ENCODE results near the gene SLC23A3.

SLC23A3 gene, protein sequence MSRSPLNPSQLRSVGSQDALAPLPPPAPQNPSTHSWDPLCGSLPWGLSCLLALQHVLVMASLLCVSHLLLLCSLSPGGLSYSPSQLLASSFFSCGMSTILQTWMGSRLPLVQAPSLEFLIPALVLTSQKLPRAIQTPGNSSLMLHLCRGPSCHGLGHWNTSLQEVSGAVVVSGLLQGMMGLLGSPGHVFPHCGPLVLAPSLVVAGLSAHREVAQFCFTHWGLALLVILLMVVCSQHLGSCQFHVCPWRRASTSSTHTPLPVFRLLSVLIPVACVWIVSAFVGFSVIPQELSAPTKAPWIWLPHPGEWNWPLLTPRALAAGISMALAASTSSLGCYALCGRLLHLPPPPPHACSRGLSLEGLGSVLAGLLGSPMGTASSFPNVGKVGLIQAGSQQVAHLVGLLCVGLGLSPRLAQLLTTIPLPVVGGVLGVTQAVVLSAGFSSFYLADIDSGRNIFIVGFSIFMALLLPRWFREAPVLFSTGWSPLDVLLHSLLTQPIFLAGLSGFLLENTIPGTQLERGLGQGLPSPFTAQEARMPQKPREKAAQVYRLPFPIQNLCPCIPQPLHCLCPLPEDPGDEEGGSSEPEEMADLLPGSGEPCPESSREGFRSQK

DNA sequence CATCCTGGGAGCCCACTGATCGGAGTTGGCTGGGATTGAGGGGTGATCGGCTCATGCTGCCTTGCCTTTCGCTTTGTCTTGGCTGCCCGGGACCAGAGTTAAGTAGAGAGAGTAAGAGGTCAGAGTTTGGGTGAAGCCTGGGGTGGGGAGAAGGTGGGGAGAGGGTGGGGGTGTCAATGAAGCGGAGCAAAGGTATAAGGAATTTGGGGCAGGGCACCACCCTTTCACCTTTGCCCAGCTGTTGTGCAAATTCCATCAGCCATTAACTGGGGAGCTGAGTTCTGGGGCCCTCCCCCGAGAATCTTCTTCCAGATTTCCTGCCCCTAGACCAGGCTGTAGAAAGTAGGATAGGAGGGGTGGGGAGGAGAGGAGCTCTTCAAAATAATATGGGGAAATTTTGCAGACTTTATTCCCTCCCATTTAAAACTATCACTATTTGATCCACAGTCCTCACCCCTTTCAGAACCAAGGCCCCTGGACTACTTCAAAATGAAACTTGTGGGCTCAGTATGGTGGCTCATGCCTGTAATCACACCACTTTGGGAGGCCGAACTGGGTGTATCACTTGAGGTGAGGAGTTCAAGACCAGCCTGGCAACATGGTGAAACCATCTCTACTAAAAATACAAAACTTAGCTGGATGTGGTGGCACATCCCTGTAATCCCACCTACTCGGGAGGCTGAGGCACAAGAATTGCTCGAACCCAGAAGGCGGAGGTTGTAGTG lies at the start of gene SLC23A3:
Gene SLC23A3, minus strand, starts transcription at position 100 of the 725 bp plus-strand sequence. Its CDS starts 45 bp downstream, at position 55.
- DNase-seq, result no peak

DNA sequence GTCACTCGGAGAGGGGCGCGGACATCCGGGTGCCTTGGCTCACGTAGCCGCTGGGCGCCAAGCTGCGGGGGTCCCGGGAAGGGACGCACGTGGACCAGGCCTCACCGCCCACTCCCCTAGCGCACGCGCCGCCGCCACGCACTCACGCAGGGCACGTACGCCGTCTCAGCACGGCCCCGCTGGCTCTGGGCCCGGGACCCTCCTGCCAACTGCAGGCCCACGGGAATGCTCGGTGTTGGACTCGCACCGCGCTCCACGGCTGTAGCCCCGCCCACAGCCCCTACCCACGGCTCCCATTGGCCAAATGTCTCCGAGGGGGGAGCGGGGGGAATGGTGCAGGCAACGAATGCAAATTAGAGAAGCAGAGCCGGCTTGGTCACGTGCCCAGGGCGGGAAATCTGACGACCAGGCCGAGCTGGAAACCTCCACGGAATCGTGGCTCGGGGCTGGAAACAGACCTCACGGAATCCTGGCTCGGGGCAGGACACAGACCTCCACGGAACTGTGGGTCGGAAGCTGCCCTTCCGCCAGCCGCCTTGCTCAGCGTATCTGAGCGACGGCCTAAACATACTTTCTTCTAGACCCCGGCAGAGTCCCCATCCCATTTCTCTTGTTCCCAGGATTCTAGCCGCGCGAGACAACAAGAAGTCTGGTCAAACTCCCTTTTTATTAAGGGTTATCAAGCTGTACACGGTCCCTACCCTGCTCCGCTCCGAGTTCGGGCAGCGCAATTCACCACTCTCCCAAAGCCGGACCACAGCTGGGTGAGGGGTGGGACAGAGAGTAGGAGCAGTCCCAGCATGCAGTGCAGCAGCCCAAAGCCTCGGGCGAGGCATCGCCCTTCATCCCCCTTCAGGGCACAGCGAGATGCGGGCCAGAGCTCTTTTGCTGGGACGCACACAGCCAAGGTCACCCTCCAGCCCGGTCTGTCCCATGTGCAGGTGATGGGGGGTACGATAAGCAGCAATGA lies 49.2 kb upstream of the SLC23A3 start, which contains the start of gene ABCB6:
Gene ABCB6, minus strand, starts transcription at position 227 of the 970 bp plus-strand sequence. CDS start 285 bp downstream, outside the sequence.
- DNase-seq, result peak; percentile 87

DNA sequence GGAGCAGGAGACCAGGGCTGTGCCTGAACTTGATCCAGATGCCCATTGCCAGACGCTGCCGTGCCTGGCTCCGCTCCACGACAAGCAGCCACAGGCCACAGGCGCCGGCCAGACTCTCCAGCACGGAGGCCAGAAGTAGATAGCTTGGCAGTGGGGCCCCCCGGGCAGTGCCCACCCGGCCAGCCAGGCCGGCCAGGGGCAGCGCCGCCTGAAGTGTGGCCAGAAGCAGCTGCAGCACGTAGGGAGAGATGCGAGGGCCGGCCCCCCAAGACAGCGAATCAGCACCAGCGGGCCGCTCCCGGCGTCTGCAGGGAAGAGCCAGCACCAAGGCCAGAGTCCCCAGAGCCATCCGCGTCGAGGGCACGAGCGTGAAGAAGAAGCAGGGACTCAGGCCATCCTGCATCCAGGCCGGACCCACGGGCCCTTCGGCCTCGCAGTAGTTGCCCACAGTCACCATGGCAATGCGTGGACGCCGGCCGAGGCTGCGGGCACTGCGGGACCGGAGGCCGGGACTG lies 48.4 kb upstream of the SLC23A3 start:
- DNase-seq, result peak; percentile 8

DNA sequence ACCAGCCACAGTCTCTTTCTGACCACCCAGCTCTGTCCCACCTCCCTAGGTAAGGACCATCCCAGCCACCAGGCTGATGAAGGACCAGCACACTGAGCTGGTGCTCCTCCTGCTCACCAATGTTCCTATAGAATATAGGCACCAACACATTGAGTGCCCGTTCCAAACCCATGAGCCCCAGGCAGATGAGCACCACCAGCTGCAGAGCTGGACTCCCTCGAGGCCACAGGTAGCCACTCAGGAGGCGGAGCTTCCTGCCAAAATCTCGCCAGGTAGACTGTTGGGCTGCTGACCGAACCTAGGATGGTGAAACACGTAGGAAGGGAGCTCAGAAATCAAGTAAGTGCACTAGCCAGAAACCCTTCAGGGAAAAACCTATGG lies 46.7 kb upstream of the SLC23A3 start:
- no peak for DNase-seq

DNA sequence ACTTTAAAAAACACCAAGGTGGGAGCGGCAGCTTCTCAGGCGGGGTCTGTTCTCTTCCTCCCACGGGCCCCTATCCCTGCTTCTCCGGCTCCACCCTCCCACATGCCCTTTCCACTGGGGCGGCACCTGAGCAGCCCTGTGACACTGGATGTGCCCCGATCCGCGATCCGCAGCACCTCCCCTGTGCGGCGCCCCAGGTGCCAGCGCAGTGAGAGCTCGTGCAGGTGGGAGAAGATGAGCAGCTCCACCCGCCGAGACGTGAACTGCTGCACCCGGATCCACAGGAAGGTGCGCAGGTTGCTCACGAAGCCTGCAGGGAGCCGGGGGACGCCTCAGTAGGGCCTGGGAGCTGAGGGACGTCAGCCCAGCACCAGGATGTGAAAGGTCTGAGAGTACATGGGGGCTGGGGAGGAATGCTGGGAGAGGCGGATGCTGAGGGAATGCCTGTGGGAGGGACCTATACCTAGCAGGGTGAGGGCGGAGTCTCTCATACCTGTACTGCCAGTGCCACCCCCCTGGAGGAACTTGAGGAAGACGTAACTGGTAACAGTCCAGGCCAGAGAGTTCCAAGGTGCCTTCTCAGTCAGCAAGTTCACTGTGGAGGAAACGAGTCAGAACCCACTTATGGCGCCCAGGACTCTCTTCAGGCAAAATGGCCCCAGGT lies 46.2 kb upstream of the SLC23A3 start:
- DNase-seq, result no peak

DNA sequence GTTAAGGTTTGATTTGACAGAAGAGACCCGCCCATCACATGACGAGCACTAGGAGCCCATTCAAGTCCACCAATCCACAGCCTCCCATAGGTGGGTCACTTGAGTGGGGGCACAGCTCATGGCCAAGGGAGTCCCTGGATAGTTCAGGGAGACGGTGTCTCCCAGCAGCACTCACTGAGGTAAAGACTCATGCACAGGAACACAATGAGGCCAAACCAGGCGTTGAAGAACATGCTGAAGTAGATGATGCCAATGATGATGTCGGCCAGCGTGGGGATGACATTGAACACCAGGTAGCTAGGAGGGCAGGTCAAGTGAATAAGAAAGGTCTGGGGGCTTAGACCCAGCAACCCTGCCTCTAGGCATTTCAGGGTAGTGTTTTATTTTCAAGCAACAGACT lies 45.0 kb upstream of the SLC23A3 start:
- DNase-seq, result no peak

DNA sequence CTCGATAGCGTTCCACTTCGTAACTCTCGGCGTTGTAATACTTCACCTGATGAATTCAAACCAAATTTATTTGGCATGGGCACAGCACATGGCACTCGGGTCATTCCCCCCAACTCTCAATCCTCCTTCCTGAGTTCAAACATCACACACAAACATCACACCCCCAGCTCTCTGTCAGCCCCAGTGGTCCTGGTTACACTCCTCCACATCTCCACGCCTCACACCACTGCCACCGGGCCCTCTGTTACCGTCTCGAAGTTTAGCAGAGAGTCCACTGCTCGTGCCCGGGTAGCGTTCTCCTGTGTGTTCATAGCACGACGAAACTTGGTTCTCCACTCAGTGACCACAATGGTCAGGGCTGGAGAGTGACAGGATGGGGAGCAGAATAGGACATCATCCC lies 44.3 kb upstream of the SLC23A3 start:
- no peak for DNase-seq

DNA sequence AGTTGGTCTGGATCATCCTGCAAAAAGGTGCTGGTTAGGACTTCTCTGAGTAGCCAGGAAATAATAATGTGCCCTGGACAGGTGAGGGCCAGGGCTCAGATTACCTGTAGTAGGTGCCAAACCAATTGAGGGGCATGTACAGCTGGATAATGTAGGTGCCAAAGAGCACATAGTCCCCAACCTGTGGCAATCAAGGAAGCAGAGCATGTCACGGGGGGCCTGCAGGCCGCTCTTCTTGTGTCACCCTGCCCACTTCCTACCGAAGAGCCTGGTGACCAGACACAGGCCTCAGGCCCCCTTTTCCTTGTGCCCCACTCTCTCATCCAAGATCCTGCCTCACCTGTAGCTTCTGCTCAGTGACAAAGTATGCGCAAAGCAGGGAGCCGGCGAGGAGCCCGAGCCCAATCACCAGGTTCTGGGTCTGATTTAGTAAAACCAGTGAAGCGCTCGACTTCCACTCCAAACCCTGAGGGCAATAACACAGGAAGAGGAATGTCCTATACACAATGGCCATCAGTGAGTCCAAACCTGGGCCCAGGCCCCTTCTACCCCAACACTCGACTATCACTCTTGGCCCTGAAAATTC lies 43.8 kb upstream of the SLC23A3 start:
- DNase-seq, result no peak

DNA sequence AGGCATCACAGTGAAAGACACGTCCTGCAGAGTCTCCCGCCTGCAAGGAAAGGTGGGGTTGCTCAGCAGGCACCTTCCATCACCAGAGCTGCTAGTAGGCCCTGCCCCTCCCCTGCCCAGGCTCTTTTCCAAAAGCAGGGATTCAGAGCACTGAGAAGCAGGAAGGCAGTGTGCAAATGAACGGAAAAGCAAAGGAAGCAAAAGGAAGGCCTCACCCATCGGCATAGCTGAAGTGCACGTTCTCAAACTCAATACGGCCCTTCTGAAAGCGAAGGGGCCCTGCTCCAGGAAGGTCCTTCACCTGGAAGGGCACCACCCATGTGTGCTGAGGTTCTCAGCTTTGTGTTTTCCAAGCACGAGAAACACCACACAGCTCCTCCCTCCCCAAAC lies 43.2 kb upstream of the SLC23A3 start:
- DNase-seq, result no peak

DNA sequence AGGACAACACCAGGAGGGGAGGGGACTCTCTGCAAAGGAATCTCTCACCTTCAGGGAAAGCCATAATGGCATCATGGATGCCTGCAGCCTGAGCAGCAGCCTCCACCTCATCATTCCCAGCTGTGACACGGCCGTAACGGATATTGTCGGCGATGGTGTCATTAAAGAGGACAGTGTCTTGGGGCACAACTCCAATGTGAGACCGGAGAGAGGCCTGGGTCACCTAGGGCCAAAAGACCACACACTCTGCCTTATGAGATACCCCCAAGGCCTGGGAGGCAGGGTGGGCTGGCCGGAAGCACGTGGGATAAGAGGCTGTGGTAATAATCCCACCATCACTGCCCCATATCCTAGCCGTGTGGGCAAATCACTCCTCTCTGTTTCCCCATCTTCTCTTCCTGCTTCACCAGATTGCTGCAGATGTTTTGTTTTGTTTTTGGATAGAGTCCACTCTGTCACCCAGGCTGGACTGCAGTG lies 41.1 kb upstream of the SLC23A3 start:
- DNase-seq, result no peak

DNA sequence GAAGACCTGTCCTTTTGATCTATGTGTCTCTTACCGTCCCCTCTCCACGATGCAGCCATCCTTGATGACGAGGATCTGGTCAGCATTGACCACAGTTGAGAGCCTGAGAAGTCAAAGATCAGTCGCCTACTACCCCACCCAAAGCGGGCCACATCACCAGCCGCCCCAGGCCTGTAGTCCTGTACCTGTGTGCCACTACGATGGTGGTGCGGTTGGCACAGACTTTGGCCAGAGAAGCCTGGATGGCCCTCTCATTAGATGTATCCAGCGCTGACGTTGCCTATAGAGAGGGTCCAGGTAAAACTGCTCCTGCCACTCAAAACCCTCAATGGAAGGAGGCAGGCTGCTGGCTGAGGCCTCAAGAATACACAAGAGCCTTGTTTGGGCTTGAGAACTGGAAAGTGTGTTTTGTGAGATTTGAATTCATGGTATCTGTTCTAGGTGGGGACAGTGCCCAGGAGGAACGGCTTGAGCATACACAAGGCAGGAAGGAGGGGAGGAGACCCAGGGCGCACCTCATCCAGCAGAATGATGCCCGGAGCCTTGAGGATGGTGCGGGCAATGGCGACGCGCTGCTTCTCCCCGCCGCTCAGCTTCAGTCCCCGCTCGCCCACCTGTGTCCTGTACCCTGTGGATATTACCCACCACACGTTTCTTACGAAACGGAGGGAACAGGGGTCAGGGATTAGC lies 40.5 kb upstream of the SLC23A3 start:
- DNase-seq, result no peak

DNA sequence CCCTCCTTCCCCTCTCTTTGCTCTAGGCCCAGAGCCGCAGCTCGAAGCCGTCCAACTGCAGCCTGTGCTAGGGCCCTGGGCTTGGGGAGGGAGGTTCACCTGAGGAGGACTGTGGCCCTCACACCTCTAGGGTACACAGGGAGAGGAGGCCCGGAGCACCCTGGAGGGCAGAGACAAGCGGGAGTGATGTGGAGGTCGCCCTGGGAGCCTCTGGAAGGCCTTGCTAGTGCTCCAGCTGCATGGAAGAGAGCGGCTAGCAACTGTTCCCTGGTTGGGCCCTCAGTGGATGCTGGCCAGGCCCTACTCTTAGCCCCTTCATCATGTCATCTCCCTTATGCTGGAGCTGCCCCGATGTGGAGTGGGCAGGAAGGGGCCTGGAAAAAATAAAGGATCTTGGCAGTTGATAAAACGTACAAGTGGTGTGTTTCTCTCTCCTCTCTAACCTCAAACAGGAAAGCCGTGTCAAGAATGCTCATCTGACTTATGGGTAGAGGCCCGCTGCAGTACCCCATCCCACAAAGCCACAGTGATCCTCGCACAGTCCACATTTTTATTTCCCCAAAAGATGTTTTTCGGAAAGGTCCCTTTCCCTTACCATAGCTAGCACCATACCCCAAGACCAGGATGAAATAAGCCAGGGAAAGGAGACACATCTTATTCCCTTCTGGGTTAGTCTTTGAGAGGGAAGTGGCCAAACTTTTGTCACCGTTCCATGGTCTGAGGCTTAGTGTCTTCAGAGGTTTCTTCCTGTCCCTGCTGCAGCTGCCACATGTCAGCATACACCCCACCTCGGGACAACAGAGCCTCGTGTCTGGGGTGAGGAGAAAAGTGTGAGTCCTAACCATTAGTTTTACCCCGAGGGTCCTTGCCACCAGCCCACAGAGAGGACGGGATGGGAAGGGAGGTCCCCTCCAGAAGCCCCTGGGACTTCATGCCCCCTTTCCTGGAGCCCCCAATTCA lies 39.7 kb upstream of the SLC23A3 start:
- DNase-seq, result no peak

DNA sequence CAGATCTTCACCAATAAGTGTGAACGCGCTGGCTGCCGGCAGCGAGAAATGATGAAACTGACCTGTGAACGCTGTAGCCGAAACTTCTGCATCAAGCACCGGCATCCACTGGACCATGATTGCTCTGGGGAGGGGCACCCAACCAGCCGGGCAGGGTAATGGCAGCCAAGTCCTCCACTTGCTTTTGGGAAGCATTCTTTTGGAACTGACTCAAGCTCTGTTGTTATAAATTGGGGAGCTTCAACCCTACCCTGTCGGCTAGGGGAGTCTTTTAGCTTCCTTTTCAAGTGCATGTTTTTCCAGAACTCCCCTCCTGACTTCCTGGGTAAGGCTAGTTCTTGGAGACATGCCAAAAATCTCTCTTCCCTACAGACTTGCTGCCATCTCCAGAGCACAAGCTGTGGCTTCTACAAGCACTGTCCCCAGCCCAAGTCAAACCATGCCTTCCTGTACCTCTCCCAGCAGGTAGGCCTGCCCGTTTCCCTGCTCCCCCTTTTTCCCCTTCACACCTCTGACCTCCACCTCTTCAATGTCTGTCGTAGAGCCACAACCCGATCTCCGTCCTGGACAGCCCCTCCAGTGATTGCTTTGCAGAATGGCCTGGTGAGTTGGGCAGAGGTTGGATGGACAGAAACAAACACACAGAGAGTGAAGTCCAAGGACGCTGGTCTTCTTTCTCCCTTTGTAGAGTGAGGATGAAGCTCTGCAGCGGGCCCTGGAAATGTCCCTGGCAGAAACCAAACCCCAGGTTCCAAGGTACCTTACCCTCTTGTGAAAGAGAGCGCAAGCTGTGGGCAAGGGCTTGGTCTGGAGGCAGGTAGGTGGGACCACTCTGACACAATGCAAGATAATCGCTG lies 38.3 kb upstream of the SLC23A3 start:
- DNase-seq, result no peak

DNA sequence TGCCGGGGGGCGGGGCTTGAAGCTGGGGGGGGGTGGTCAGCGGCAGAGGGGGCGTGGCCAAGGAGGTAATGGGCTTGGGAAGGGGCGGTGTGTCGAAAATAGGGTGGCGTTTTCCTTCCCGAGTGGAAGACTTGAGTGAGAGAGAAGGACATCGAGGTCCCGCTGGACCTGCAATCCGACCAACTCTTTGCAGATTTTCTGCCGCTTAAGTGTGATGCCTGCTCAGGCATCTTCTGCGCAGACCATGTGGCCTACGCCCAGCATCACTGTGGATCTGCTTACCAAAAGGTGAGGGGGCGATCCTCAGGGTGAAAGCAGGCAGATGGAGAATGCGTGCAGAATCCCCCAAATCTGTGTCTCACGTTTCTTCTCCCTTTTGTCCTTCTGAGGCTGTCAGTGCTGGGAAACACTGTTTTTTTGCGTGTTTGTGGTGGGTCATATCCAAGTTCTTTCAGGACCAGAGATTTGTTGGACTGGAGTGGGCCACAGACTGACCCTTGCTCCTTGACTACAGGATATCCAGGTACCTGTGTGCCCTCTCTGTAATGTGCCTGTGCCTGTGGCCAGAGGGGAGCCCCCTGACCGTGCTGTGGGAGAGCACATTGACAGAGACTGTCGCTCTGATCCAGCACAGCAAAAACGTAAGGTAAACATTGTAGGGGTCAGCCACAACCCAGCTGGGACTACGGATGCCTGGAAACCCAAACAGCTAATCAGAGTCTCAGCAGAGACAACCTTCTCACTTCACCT lies 37.5 kb upstream of the SLC23A3 start:
- no peak for DNase-seq

DNA sequence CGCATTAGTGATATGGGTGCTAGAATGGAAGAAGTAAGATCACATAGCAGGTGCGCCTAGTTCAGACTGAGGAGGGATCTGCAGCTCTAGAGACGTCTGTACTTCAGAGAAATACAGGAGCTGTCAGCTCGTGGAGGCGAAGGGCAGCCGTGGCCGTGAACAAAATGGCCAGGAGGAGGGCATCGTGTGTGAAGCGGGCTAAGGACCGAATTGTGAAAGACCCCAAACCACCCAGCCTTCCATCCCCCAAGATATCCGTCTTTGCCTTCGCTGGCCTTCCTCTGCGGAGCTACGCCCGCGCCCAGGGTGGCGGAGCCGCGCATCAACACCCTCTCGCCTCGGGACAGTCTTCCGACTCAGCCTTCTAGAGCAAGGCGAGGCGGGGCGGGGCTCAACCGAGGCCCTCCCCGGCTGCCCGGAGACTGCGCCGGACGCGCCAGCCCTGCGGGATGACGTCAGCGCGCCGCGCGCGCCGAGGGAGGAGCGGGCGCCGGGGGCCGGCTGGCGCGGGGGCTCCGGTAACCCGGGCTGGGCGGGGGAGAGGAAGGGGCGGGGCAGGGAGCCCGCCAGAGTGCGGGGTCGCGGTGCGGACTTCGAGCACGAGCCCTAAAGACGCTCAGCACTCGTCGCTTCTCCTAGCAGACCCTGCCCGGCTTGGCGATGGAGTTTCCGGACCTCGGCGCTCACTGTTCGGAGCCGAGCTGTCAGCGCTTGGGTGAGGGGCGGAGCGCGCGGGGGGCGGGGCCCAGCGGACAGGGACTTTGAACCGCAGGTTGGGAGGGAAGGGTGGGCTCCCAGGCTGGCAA lies 36.7 kb upstream of the SLC23A3 start, which contains the start of gene ZFAND2B:
Gene ZFAND2B, plus strand, starts transcription at position 455 of the 806 bp plus-strand sequence. Its CDS starts 206 bp downstream, at position 661.
- peak; percentile 95 for DNase-seq

DNA sequence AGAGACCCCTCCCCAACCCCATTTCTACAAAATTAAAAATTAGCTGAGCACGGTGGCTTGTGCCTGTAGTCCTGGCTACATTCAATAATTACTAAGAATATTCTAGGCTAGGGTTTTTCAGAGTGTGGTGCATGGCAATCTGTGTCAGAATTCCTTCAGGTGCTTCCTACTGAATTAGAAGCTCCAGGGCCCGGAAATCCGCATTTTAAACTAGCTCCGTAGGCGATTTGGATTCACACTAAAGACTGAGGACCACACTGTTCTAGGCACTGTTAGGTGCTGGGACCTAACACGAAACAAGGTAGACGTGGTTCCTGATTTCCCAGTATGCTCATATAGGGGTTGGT lies 36.1 kb upstream of the SLC23A3 start:
- DNase-seq, result no peak

DNA sequence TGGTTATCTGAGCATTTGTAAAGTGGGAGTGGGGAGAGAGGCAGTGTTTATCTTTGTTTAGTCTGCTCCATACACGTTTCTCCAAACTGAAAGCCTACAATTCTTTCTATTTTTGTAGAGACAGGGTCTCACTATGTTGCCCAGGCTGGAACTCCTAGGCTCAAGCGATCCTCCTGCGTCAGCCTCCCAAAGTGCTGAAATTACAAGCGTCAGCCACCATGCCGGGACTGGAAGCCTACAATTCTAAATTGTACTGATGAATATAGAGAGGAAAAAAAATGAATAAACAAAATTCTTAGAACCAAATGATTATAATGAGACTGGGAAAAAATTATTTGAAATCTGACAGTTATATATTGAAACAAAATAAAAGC lies 35.3 kb upstream of the SLC23A3 start:
- no peak for DNase-seq

Data from CD4-positive, alpha-beta T cell treated with Interferon gamma for 1 hour (primary cell).